Right ventricle myocardium superior (tissue), 1 donor: ENCODE results near the gene SHROOM3. TPM values are rescaled to one million over a fixed set of nuclear protein-coding genes. Genes with fewer than 3 reads are reported as not detected.

Experiments
- ATAC-seq: fragments of 200-7000 bp; cut with Tn5 transposase; one replicate; pipeline ENCODE4 v1.9.1; 2020; ENCODE audit warnings: mild to moderate bottlenecking; ENCODE audit not compliant: poor library complexity
- DNase-seq: peaks from one replicate; pipeline ENCODE4 v3.0.0-alpha.2; 2020
- intact Hi-C: fragments of 100-400 bp; cut with DNase I; formaldehyde crosslinking; loops from one replicate; pipeline ENCODE4 v1.11.2; 2022
- total RNA-seq: library from RNA; stranded (reverse); fragmentation: NEBNext Ultra II Directional; extraction: Animal tissue kit (Norgen Biotek cat#: 25700); gene quantifications from one replicate; pipeline ENCODE4 v1.2.1, GENCODE V29; 2021
- donor health status: DM: no; HTN: yes; CAD: no; lungs with severe emphysema.

Gene SHROOM3
- total RNA-seq, 1 donor from 2014 or later: 10.5 TPM

DNA sequence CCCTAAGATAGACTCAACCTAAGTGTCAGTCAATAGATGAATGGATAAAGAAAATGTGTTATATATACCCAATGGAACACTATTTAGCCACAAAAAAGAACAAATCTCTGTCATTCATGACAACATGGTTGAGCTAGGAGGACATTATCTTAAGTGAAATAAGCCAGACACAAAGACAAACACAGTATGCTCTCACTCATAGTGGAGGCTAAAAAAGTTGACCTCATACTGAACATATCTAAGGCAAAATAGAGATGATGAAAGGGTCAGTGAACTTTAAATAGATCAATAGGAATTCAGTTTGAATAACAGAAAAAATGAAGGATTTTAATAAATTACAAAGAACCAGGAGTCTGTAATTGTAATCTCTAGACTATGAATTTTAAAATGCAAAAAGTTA, 356.4 kb downstream of the SHROOM3 start:
- intact Hi-C loops: no loop called here
- ATAC-seq (no peak), DNase-seq (no peak)

DNA sequence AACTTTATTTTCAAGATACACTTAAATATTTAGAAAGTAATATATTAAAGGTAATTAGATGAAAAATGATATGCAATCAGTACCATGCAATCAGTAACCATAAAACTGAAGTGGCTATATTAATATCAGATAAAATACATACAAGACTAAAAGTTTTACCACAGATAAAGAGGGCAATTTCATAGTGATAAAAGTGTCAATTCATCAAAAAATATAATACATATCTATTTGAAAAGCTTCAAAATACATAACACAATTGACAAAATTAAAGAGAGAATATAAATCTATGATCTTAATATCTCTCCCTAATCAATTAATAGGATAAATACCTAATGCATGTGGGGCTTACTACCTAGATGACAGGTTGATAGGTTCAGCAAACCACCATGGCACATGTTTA, 357.4 kb downstream of the SHROOM3 start:
- DNase-seq: no peak
- no peak for ATAC-seq
- intact Hi-C loops: no loop called here

DNA sequence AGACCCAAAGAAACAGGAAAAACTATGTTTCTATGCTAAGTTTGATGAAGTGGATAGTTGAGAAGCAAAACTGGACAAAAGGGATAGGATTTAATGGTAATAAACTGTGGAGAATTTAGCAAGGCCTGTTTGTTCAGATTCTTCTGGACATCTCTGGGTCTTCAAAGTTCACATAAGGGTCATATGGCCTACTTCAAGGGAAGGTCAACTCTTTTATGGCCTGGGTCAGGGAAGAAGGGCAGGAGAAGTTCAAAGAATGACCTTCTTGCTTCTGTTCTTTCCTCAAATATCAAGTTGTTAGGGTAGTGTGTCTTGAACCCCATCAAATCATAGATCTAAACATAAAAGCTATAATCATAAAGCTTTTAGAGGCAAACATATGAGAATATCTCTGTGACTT, 360.2 kb downstream of the SHROOM3 start:
- ATAC-seq (no peak), DNase-seq (no peak)
- intact Hi-C loops: no loop called here

DNA sequence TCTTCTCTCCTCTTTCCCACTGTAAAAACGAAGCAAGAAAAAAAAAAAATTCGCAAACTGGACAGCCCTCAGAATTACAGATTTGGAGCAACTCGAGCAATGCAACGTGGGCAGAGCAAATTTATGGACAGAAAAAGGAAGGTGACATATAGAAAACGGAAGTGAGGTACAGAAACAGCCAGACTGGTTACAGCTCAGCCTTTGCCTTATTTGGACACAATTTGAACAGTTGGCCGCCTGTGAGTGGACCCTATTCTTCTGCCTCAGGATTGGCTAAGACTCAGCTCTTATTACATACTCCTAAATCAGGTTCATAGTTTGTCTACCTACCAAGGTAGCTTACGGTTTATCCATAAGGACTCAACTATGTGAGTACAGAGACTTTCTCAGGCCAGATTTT, 364.1 kb downstream of the SHROOM3 start:
- DNase-seq (no peak), ATAC-seq (no peak)
- intact Hi-C loops: no loop called here

DNA sequence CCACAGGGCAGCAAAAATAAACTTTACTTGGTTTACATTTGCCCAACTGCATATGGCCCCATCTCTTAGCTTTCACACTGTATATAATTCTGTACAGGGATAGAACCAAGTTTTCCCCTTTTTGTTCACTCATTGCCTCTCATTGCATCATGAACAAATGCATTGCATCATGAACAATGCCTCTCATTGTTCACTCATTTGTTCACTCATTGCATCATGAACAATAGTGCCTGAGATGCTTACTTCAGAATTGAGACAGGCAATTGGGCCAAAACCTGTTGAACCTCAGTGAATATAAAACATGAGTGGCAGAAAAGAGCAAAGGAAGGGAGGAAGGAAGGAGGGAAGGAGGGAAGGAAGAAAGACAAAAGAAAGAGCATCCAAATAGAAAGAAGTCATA, 364.7 kb downstream of the SHROOM3 start:
- intact Hi-C loops: no loop called here
- ATAC-seq (no peak), DNase-seq (no peak)

DNA sequence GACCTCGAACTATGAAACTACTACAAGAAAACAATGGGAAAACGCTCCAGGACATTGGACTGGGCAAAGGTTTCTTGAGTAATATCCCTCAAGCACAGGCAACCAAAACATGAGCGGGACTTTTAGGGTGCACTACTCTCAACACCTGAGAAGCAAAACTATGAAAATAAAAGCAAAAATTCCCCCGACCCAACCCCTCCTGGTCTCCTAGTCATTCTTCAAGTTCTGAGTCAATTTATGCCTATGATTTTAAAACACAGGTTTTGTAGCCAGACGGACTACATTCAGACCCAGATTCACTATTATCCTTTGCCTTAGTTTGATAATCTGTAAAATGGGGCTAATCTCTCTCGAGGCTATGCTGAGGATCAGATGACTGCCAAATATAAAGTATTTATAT, 365.9 kb downstream of the SHROOM3 start:
- intact Hi-C loops: no loop called here
- no peak for ATAC-seq
- DNase-seq: no peak

DNA sequence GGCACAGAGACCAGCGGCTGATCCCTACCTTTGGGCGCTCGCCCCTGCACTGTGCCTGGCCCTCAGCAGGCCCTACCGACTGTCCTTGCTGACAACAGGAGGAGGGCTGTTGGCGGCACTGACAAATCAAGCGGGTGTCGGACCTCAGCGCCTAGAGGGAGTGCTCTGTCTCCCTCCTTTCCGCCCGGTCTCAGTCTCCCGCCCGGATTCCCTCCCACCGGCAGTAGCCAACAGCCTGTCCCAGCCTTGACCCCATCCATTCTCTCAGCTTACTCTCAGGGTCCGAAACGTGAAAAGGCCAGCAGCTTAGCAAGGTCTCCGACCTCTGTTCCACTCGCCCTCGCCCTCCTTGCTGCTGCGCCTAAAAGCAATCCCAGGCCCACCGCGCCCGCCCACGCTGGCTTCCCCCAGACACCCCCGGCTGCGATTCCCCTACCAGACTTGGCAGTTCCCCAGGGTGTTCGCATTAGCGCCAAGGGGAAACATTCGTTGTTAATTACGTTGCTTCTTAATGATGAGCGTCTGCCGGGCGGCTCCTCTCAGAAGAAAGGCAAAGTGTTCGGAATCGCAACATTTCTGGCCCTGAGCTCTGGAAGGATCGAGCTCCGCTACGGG, 366.7 kb downstream of the SHROOM3 start:
- DNase-seq (peak; percentile 57), ATAC-seq (peak; percentile 83)
- intact Hi-C loops: no loop called here

DNA sequence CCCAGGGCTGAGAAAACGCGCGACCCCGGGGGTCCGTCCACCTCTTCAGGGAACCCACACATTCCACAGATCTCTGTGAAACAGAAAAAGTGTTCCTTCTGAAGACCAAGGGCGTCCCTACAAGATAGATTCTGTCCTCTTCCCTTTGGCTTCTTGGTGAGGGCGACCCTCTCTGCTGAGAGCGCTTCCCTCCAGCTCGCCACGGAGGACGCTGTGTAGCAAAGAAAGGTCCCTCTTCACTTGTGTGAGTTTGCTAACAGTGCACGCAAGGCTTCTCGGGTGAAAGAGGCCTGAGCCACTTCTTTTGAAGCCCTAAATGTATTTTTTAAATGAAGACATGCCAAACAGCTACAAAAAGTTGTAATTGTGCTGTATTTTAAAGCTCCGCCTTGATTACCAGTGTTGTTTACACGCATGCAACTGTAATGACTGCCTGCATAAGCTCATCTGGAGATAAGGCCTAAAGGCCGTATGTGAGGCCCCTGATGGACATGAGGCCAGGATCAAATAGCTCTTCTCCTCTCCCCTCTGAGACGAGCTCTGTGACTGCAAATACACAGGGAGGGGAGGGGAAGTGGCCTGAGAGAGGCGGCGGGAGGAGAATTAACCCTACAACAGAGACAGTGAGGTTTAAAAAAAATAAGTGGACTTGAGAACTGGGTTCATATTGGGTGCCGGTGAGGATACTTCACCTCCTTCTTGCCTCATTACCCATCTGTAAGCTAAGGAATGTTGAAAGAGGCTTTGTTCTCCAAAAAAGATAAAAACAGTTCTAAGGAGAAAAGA, 367.4 kb downstream of the SHROOM3 start:
- ATAC-seq: peak; percentile 73
- intact Hi-C loops: no loop called here
- no peak for DNase-seq

DNA sequence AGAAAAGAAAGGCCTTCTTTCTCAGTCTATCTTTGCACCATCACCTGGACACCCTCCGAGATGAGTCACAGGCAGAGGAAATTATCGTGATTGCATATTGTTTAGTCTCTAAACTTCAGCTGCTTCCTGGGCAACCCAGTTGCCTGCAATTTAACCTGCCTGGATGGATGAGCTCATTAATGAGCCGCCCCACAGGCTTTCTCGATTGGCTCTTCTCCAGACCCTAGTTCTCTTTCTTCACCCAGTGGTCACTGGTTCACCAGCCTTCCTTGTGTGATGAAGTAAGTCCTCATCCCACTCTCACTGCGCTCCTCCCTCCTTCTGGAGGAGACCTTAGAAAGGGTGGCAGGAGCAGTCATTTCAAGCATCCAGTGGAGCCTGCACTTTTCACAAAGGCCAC, 368.5 kb downstream of the SHROOM3 start:
- no peak for DNase-seq
- ATAC-seq: no peak
- intact Hi-C loops: no loop called here

DNA sequence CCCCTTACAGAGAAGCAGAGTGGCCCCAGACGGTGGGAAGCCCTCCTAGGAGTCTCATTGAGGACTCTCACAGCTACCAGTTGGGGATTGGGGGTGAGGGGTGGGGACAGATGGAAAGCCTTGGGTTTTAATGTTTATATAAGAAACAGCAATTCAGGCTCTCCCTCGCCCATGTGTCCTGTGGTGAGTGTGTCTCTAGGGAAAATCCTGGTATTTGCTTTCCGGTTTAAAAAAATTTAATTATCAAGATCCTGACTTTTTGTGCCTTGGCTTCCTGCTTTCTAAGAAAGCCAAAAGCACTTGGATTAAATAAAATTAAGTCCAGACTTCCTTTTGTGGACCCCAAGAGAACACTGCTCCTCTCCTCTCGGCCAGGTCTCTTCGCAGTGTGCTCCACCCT, 369.1 kb downstream of the SHROOM3 start:
- ATAC-seq: no peak
- intact Hi-C loops: no loop called here
- no peak for DNase-seq

DNA sequence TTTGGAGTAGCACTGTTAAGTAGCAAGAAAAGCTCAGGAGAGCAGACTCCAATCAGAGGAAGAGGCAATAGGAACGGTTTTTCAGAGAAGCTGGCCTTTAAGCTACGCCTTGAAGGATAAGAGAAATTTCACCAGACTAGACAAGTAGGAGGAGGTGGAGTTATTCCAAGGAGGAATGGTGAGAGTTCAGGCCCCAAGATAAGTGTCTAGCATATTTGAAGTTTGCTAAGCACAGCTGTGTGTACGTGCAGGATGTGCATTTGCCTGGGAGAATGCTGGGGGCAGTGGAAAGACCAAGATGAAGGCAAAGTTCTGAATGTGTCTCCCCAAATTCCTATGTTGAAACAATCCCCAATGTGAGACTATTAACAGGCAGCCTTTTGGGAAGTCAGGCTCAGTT, 371.3 kb downstream of the SHROOM3 start:
- ATAC-seq: no peak
- intact Hi-C loops: no loop called here

DNA sequence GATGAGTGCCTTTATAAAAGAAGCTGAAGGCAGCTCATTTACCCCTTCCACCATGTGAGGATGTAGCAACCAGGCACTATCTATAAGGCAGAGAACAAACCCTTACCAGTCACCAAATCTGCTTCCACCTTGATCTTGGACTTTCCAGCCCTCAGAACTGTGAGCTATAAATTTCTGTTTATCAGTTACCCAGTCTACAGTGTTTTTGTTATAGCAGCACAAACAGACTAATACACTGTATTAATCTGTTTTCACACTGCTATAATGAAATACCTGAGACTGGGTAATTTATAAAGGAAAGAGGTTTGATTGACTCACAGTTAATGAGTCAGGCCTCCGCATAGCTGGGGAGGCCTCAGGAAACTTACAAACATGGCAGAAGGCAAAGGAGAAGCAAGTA, 371.7 kb downstream of the SHROOM3 start:
- intact Hi-C loops: no loop called here
- ATAC-seq: no peak

More for the DNA sequence above, 371.3 kb downstream of the SHROOM3 start:
- no peak for DNase-seq

DNA sequence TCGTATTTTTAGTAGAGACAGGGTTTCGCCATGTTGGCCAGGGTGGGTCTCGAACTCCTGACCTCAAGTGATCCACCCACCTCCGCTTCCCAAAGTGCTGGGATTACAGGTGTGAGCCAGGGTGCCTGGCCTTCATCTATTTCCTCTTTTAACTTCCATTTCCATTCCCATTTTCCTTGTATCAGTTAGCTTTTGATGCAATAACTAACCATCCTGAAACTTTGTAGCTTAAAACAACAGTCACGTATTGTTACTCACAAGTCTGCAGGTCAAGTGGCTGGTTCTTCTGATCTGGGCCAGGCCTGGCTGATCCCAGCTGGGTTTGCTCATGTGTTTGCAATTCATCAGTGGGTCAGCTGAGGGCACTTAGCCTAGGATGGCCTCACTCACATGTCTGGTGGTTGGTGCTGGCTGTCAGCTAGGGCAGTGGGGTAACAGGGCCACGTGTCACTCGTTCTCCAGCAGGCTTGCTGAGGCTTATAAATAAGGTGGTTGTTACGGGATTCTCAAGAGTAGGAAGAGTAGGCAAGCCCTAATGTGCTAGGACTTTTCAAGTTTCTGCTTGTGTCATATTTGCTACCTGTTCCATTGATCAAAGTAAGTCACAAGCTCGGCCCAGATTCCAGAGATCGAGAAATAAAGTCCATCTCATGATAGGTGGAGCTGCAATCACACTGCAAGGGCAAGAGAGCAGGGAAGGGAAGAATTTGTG, 374.7 kb downstream of the SHROOM3 start:
- DNase-seq (peak; percentile 47), ATAC-seq (peak; percentile 64)
- intact Hi-C loops: no loop called here

More for the DNA sequence above, 371.7 kb downstream of the SHROOM3 start:
- no peak for DNase-seq

DNA sequence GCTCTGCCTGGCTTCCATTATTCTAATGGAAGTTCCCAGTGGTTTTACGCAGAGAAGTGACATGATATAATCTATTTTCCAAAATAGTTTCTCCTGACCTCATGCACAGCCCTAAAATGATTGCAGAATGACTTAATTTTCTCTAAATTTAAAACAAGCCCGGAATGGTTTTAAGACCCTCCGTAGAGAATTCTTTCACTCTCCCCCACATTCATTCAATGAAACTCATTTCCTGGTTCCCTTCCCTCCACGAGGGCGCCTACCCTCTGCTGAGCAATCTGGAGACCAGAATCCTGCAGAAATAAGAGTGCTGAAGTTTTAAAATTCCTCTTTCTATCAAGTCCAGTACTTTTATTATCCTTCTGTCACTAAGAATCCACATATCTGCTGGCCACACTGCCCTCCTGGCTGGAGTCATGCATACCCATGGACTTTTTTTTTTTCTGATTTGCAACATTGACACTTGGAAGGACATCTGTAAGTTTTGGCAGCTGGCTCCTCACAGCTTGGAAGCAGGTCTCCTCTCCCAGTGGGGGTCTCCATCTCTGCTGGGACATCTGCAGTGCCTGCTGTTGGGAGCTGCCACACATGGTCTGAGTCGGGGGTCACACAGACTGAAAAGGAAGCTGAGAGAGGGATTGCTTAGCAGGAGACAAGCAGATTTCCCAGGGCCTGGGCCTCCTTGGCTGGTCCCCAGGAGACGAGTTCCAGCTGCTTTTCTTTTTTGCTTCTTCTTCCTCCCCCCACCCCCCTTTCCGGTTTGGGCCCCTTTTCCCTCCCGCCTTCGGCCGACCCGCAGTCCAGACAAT, 376.8 kb downstream of the SHROOM3 start:
- ATAC-seq (peak; percentile 75), DNase-seq (peak; percentile 48)
- intact Hi-C loops: no loop called here

DNA sequence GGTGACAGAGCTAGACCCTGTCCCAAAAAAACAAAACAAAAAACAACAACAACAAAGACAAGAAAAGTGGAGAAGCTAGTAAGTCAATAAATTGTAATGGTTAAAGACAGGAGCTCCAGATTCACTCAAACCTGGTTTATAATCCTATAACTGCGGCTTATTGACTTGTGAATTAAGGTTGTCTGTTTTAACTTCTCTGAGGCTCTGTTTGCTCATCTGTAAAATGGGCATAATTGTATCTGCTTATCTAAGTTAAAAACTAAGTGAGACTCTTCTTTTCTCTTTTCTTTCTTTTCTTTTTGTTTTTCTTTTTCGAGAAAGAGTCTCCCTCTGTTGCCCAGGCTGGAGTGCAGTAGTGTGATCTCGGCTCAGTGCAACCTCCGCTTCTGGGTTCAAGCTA, 378.0 kb downstream of the SHROOM3 start:
- intact Hi-C loops: no loop called here

DNA sequence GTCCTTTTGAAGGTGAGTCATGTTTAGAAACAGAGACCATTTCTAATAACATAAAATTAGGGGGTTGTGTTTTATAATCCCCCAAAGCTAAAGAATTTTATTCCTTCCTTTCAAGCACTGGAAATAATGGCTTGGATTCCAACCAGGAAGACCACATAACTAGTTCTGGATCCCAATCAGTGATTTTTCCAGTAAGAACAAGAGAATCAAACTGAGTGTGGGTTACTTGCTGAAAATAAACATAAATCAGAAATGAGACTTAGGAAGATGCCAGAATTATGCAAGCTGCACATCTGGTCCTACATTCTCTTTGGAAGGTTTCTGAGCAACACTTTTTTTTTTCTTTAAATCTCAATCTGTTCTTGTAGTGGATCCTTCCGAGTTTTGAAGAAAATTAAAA, 386.6 kb downstream of the SHROOM3 start:
- DNase-seq (no peak), ATAC-seq (peak; percentile 53)
- intact Hi-C loops: no loop called here

More for the DNA sequence above, 378.0 kb downstream of the SHROOM3 start:
- no peak for DNase-seq
- no peak for ATAC-seq

DNA sequence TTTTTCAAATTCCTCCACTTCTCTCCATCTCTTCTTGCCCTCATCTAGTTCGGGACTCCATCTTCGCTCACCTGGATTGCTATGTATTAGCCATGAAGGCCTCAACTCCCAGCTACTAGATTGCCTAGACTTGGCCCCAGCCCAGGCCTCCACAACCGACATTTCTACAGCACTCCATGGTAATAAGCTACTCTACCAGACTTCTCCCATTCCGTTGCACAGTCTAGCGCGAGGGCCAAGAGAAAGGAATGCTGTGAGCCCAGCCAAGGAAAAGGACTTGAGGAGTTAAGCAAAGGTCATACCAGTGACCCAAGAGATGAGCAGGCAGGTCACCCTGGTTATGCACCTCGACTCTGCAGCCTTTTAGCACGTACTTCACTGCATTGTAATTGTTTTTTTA, 387.3 kb downstream of the SHROOM3 start:
- DNase-seq (peak; percentile 43), ATAC-seq (no peak)
- intact Hi-C loops: no loop called here

DNA sequence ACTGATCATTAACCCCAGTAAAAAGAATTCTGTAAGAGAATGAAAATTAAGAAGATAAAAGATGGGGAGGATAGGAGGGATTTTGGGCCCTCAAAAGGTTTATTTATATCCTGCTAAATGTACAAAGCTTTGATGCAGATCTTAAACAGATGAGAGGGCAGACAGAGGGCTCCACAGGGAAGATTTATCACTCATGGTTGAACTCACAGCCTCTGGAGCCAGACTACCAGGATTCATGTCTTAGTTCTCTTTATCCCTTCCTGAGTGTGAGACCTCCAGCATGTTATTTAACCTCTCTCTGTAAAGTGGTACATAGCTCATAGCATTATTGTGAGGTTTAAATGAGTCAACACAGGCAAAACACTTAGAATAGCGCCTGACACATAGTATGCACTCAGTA, 388.5 kb downstream of the SHROOM3 start:
- ATAC-seq (no peak), DNase-seq (no peak)
- intact Hi-C loops: no loop called here

DNA sequence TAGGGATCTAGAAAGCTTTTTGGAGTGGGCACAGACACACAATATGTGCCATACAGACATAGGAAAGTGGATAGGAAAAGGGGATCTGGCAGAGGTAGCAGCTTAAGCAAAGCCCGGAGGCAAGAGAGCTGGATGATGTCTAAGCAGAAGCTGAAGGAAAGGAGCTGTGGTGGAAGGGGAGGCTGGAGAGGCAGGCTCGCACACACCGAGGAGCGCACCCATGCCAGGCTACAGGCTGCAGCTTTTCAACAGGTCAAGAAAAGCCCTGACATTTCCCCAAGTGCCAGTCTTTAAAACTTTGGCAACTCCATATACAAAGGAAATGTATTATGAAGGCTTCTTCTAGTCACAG, 395.6 kb downstream of the SHROOM3 start:
- DNase-seq (no peak), ATAC-seq (no peak)
- intact Hi-C loops: no loop called here
